HepG2 (cell line): ENCODE results near the gene STEAP3. TPM values are rescaled to one million over a fixed set of nuclear protein-coding genes. Genes with fewer than 3 reads are reported as not detected.
A peak's percentile ranks its signal among the peaks of the same experiment; 100 is the strongest.

Experiments used
- ADNP ChIP-seq: sonication (generic); formaldehyde crosslinking; IDR thresholded peaks from 2 replicates; pipeline ENCODE4 v1.4.0; 2020; ENCODE audit warnings: missing genetic modification reagents
- ARID3A ChIP-seq: IDR thresholded peaks from 2 replicates; pipeline ENCODE4 v1.6.1; 2012; ENCODE audit warnings: low read depth, low read length, improper control_type of control experiment
- ARID4A ChIP-seq: sonication (generic); formaldehyde crosslinking; IDR thresholded peaks from 2 replicates; pipeline ENCODE4 v1.5.0; 2020; ENCODE audit warnings: mild to moderate bottlenecking, missing genetic modification reagents, borderline replicate concordance
- ATRX ChIP-seq: sonication (generic); formaldehyde crosslinking; IDR thresholded peaks from 2 replicates; pipeline ENCODE4 v1.4.0; 2020; ENCODE audit warnings: missing genetic modification reagents, borderline replicate concordance
- ESRRA ChIP-seq: sonication (generic); formaldehyde crosslinking; IDR thresholded peaks from 2 replicates; pipeline ENCODE4 v1.5.1; 2020; ENCODE audit warnings: mild to moderate bottlenecking, low read depth, missing genetic modification reagents
- FOXK1 ChIP-seq: sonication (generic); formaldehyde crosslinking; IDR thresholded peaks from 2 replicates; pipeline ENCODE4 v1.4.0; 2020; ENCODE audit warnings: low read depth, missing genetic modification reagents, borderline replicate concordance
- HBP1 ChIP-seq: IDR thresholded peaks from 2 replicates; pipeline ENCODE4 v1.6.1; 2016; ENCODE audit warnings: low read depth, control low read depth
- JARID2 ChIP-seq: sonication (generic); formaldehyde crosslinking; IDR thresholded peaks from 2 replicates; pipeline ENCODE4 v1.8.1; 2023; ENCODE audit warnings: missing genetic modification reagents, inconsistent platforms; ENCODE audit not compliant: insufficient replicate concordance
- PHF21A ChIP-seq: sonication (generic); formaldehyde crosslinking; IDR thresholded peaks from 2 replicates; pipeline ENCODE4 v1.5.0; 2020; ENCODE audit warnings: mild to moderate bottlenecking, missing genetic modification reagents
- RFX3 ChIP-seq: IDR thresholded peaks from 2 replicates; pipeline ENCODE4 v1.6.1; 2016; ENCODE audit warnings: missing biosample characterization, missing genetic modification reagents
- SIX4 ChIP-seq: sonication (generic); formaldehyde crosslinking; IDR thresholded peaks from 2 replicates; pipeline ENCODE4 v1.4.0; 2020; ENCODE audit warnings: missing genetic modification reagents
- SMYD3 ChIP-seq: sonication (generic); formaldehyde crosslinking; IDR thresholded peaks from 2 replicates; pipeline ENCODE4 v1.8.1; 2023; ENCODE audit warnings: mild to moderate bottlenecking, missing genetic modification reagents
- TBP ChIP-seq: sonication (generic); formaldehyde crosslinking; IDR thresholded peaks from 2 replicates; pipeline ENCODE4 v1.5.0; 2020; ENCODE audit warnings: missing genetic modification reagents
- TFDP2 ChIP-seq: sonication (generic); formaldehyde crosslinking; IDR thresholded peaks from 2 replicates; pipeline ENCODE4 v1.4.0; 2020; ENCODE audit warnings: missing genetic modification reagents
- ZFP37 ChIP-seq: sonication (generic); formaldehyde crosslinking; IDR thresholded peaks from 2 replicates; pipeline ENCODE4 v1.4.0; 2020; ENCODE audit warnings: missing genetic modification reagents, borderline replicate concordance
- ZFY ChIP-seq: sonication (generic); formaldehyde crosslinking; IDR thresholded peaks from 2 replicates; pipeline ENCODE4 v1.4.0; 2020; ENCODE audit warnings: missing genetic modification reagents
- ZNF232 ChIP-seq: sonication (generic); formaldehyde crosslinking; IDR thresholded peaks from 2 replicates; pipeline ENCODE4 v1.4.0; 2020; ENCODE audit warnings: missing genetic modification reagents, borderline replicate concordance
- ZNF558 ChIP-seq: sonication (generic); formaldehyde crosslinking; IDR thresholded peaks from 2 replicates; pipeline ENCODE4 v1.9.0; 2022; ENCODE audit warnings: mild to moderate bottlenecking, missing genetic modification reagents, borderline replicate concordance
- ZNF629 ChIP-seq: sonication (generic); formaldehyde crosslinking; conservative IDR thresholded peaks from 2 replicates; pipeline ENCODE4 v1.5.0; 2020; ENCODE audit warnings: missing genetic modification reagents
- ZUFSP ChIP-seq: sonication (generic); formaldehyde crosslinking; IDR thresholded peaks from 2 replicates; pipeline ENCODE4 v1.9.0; 2021; ENCODE audit warnings: missing genetic modification reagents, mild to moderate bottlenecking, borderline replicate concordance
- polyA plus RNA-seq, 8 experiments: library from polyadenylated mRNA; depleted of rRNA in 3 of 8; stranded (reverse) in 7 of 8; unstranded in 1 of 8; fragments of >200 nt; fragmentation: Illumina TruSeq in 4 of 8; extraction: Trizol in 4 of 8; gene quantifications; 2 replicates each; pipeline versions ENCODE4 v1.2.1 to v1.2.3, GENCODE V29; 2011 to 2016; ENCODE audit warnings: low read depth in 4 of 8, missing spikeins in 1 of 8, mixed read lengths in 1 of 8; ENCODE audit not compliant: insufficient read depth in 1 of 8
- total RNA-seq, 5 experiments: library from RNA; depleted of rRNA; stranded (reverse); fragments of >200 nt; fragmentation: Illumina TruSeq; extraction: Trizol; gene quantifications; 2 replicates each; pipeline ENCODE4 v1.2.3, GENCODE V29; 2016; ENCODE audit warnings: low read depth in 1 of 5

The STEAP3 gene
- total and polyA plus RNA-seq, 2 of the 13 experiments (the other 11 are each of a cell fraction or from before 2014, with no cell fraction given) = 7.3 to 21.1 TPM

- TF ChIP-seq ZUFSP (CRISPR knock-in tag) (0 out of 2 replicates have a peak, but pooled peaks have one; percentile 49), ARID3A (no peak), HBP1 (CRISPR knock-in tag) (no peak), ARID4A (CRISPR knock-in tag) (0 out of 2 replicates have a peak, but pooled peaks have one; percentile 34), ZNF232 (CRISPR knock-in tag) (no peak), ADNP (CRISPR knock-in tag) (peak; percentile 86), TFDP2 (CRISPR knock-in tag) (no peak), SIX4 (CRISPR knock-in tag) (no peak), PHF21A (peak; percentile 64), SMYD3 (CRISPR knock-in tag) (no peak), ESRRA (CRISPR knock-in tag) (peak; percentile 58; the same call in 1 of the 2 replicates), RFX3 (no peak), FOXK1 (CRISPR knock-in tag) (no peak), ZFY (no peak), ZFP37 (no peak), TBP (CRISPR knock-in tag) (no peak), ATRX (CRISPR knock-in tag) (no peak), JARID2 (no peak), ZNF558 (CRISPR knock-in tag) (0 out of 2 replicates have a peak, but pooled peaks have one; percentile 40), ZNF629 (CRISPR knock-in tag) (peak; percentile 99)
These were observed 68.0 kb downstream of the STEAP3 start (continued) for GRCh38 chr2:119291588-119292167.
